Measurements from ENCODE around the gene ELL. TPM values are rescaled to one million over a fixed set of nuclear protein-coding genes. Genes with fewer than 3 reads are reported as not detected.

Gene ELL
- total RNA-seq, 2 donors from 2014 or later: 10.7 to 44.4 TPM

DNA sequence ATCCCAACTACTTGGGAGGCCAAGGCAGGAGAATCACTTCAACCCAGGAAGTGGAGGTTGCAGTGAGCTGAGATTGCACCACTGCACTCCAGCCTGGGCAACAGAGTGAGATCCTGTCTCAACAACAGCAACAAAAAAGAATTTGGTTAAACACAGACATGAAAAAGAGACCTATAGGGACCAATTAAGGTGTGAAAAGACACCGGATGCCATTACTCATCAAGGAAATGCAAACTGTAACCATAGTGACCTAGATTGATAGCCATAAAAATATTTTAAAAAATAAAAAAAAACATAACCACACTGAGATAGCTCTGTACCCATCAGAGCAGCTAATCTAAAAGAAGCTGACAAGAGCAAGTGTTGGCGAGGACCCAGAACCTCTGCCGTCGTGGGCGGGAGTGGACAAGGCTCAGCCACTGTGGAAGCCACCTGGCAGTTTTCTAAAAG lies 46.8 kb downstream of the ELL start:
- TF ChIP-seq POLR2AphosphoS5 (IDR thresholded peaks at IDR 0.05): no peak
- TF ChIP-seq, protein P1, sequence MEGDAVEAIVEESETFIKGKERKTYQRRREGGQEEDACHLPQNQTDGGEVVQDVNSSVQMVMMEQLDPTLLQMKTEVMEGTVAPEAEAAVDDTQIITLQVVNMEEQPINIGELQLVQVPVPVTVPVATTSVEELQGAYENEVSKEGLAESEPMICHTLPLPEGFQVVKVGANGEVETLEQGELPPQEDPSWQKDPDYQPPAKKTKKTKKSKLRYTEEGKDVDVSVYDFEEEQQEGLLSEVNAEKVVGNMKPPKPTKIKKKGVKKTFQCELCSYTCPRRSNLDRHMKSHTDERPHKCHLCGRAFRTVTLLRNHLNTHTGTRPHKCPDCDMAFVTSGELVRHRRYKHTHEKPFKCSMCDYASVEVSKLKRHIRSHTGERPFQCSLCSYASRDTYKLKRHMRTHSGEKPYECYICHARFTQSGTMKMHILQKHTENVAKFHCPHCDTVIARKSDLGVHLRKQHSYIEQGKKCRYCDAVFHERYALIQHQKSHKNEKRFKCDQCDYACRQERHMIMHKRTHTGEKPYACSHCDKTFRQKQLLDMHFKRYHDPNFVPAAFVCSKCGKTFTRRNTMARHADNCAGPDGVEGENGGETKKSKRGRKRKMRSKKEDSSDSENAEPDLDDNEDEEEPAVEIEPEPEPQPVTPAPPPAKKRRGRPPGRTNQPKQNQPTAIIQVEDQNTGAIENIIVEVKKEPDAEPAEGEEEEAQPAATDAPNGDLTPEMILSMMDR (IDR thresholded peaks at IDR 0.05): no peak
- TF ChIP-seq POLR2A (IDR thresholded peaks at IDR 0.05): no peak
- Histone ChIP-seq H3K4me3 (no peak overlapping the region), H3K9me3 (no peaks in the 10 kb centered on the region), H3K27ac (no peak overlapping the region), H3K4me1 (replicated peaks) (no peaks in the 10 kb centered on the region), H3K27me3 (replicated peaks; ENCODE audit: insufficient read depth) (no peaks in the 10 kb centered on the region), H3K36me3 (no peaks in the 10 kb centered on the region)
- WGBS: 57% methylated on average over 5 of the region's 5 CpGs
- no peak for DNase-seq (ENCODE audit: low spot score)
- intact Hi-C loops (cut with DNase I): no loop called here

DNA sequence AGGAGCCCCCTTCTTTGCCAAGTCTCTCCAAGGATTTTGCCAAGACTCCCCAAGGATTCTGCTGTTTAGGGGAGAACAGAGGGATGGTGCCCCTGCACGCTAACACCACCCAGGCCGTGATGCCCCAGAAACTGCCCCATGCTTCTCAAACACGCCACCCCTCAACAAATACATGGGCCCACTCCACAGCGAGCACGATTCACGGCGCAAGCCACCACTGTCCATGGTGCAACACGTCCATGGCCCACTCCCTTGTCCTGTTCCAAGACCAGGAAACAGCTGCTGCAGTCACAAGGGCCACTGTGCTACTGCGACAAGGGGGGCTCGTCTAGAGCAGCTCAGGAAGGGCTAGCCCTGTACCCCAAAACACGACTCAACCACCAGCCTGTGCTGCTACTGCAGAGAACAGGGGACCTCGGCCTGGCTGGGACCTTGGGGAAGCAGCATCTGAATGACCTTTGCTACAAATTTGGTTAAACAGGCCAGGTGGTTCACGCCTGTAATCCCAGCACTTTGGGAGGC lies 47.4 kb downstream of the ELL start:
- WGBS: 91% methylated on average over 12 of the region's 13 CpGs
- H3K4me3 ChIP-seq: no peak overlapping the region
- H3K36me3 ChIP-seq: no peaks in the 10 kb centered on the region
- no peaks in the 10 kb centered on the region for H3K4me1 ChIP-seq (replicated peaks)
- no peak overlapping the region for H3K27ac ChIP-seq
- intact Hi-C loops (cut with DNase I): no loop called here
- no peaks in the 10 kb centered on the region for H3K9me3 ChIP-seq
- DNase-seq (ENCODE audit: low spot score): no peak
- H3K27me3 ChIP-seq (replicated peaks; ENCODE audit: insufficient read depth): no peaks in the 10 kb centered on the region
- TF ChIP-seq POLR2A (IDR thresholded peaks at IDR 0.05) (no peak), POLR2AphosphoS5 (IDR thresholded peaks at IDR 0.05) (no peak)
- TF ChIP-seq, protein P1 (IDR thresholded peaks at IDR 0.05): no peak

DNA sequence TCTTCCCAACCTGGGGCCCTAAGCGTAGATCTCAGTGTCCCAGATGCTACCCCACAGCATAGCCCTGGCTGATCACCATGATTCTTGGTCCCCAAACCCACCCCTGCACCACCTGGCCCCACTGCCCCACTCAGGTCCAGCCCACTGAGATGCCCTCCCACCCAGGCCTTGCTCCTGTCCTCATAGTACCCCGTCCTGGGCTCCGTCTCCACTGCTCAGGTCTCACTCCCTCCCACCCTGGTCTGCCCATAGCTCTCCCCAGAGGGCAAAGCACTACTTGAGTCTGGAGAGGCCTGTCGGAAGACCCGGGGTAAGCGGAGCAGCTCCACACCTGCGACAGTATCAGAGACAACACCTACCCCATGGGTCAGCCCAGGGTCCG lies 48.2 kb downstream of the ELL start:
- H3K9me3 ChIP-seq: no peaks in the 10 kb centered on the region
- intact Hi-C loops (cut with DNase I): no loop called here
- 95% methylated on average over 8 of the region's 8 CpGs for WGBS
- no peak overlapping the region for H3K4me3 ChIP-seq
- TF ChIP-seq, protein P1 (IDR thresholded peaks at IDR 0.05): no peak
- TF ChIP-seq POLR2AphosphoS5 (IDR thresholded peaks at IDR 0.05): no peak
- TF ChIP-seq POLR2A (IDR thresholded peaks at IDR 0.05): no peak
- H3K27me3 ChIP-seq (replicated peaks; ENCODE audit: insufficient read depth): no peaks in the 10 kb centered on the region
- no peaks in the 10 kb centered on the region for H3K36me3 ChIP-seq
- no peak for DNase-seq (ENCODE audit: low spot score)
- no peak overlapping the region for H3K27ac ChIP-seq
- no peaks in the 10 kb centered on the region for H3K4me1 ChIP-seq (replicated peaks)

DNA sequence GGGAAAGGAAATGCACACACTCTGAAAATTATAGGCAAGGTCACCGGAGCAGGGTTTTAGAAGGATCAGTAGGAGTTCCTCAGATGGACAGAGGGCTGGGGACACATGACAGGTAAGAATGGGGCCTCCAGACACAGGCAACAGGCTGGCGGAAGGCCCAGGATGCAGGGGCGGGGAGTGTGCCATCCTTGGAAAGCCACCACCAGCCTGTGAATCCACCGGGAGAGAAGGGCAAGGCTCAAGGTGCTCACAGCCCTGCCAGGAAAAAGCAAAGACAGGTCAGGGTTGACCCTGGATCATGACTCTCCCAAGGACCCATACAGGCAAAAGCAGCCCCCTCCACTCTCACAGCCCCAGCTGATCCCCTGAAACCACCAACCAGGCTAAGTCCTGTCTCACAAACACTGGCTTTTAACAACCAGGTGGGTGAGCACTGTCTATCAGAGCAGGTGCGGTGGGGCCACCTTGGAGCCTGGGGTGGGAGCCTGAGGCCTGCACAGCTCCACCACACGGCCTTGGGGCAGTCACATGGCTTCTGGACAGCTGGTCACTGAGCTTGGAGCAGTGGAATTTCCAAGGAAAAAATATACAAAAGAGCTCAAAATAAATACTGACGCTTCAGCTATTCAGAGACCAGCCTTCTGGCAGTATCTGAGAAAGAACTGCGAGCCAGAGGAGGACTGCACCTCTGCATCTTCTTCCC lies 48.7 kb downstream of the ELL start:
- Histone ChIP-seq H3K9me3 (no peaks in the 10 kb centered on the region), H3K27ac (no peak overlapping the region), H3K27me3 (replicated peaks; ENCODE audit: insufficient read depth) (no peaks in the 10 kb centered on the region), H3K4me3 (no peak overlapping the region), H3K4me1 (replicated peaks) (no peaks in the 10 kb centered on the region), H3K36me3 (no peaks in the 10 kb centered on the region)
- no peak for DNase-seq (ENCODE audit: low spot score)
- TF ChIP-seq, protein P1 (IDR thresholded peaks at IDR 0.05): no peak
- TF ChIP-seq POLR2AphosphoS5 (IDR thresholded peaks at IDR 0.05) (no peak), POLR2A (IDR thresholded peaks at IDR 0.05) (no peak)
- WGBS: 78% methylated on average over 8 of the region's 8 CpGs
- intact Hi-C loops (cut with DNase I): no loop called here

DNA sequence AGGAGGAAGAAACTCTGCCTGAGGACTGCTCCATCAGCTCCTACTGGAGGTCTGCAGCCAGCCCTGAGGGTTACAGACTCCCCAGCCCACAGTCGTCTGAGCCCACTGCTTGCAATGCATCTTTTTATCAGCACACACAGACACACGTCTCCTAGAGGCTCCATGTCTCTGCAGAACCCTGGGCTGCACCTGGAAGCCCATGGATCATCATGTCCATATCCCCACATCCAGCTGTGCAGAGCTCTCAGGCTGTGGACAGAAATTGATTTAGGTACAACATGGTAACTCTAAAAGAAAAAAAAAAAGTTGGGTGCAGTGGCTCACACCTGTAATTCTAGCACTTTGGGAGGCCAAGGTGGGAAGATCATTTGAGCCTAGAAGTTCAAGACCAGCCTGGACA lies 51.1 kb downstream of the ELL start:
- Histone ChIP-seq H3K4me1 (replicated peaks) (no peaks in the 10 kb centered on the region), H3K4me3 (no peak overlapping the region), H3K36me3 (no peaks in the 10 kb centered on the region), H3K9me3 (no peaks in the 10 kb centered on the region), H3K27me3 (replicated peaks; ENCODE audit: insufficient read depth) (no peaks in the 10 kb centered on the region), H3K27ac (no peak overlapping the region)
- WGBS: 76% methylated on average over 2 of the region's 2 CpGs
- intact Hi-C loops (cut with DNase I): no loop called here
- no peak for DNase-seq (ENCODE audit: low spot score)
- TF ChIP-seq POLR2A (IDR thresholded peaks at IDR 0.05) (no peak), POLR2AphosphoS5 (IDR thresholded peaks at IDR 0.05) (no peak)
- TF ChIP-seq, protein P1 (IDR thresholded peaks at IDR 0.05): no peak
